Panc1 (cell line): Measurements from ENCODE around the gene CCN5. TPM values are rescaled to one million over a fixed set of nuclear protein-coding genes. Genes with fewer than 3 reads are reported as not detected.
"Not testable (repeated sequence)": the region's sequence is repeated elsewhere in the genome, so short reads cannot be mapped to it uniquely, and the experiment has no call there.

ENCODE experiments used
- ATAC-seq: fragments of 200-7000 bp; cut with Tn5 transposase; 2 replicates; pipeline ENCODE4 v1.9.1; 2020; ENCODE audit warnings: mild to moderate bottlenecking, moderate library complexity
- BruUV-seq: library from RNA; stranded (reverse); fragments of 400-500 nt; replicated peaks from 2 replicates; lab custom pipeline; 2021; lab: Mats Ljungman, UMichigan
- CTCF ChIA-PET: fragments of 300-600 bp; sonication (Branson Sonifier 250); formaldehyde crosslinking; loops from one replicate; lab custom pipeline; 2022; ENCODE audit warnings: antibody characterized with exemption; lab: Charles Lee
- POLR2A ChIA-PET: fragments of 300-600 bp; sonication (Branson Sonifier 250); formaldehyde crosslinking; loops from one replicate; lab custom pipeline; 2022; ENCODE audit warnings: antibody characterized with exemption; lab: Charles Lee
- DNase-seq: peaks from one replicate; pipeline ENCODE4 v3.0.0-alpha.2; 2010; ENCODE audit warnings: low read depth, low spot score
- H3K27ac ChIP-seq: 2 replicates; pipeline ENCODE4 v1.5.1; 2011; ENCODE audit warnings: mild to moderate bottlenecking, low read length, inconsistent platforms
- H3K27me3 ChIP-seq: fragments of 200-500 bp; sonication (Bioruptor generic); 2 replicates; pipeline ENCODE4 v1.6.0; 2014; ENCODE audit warnings: low read length, inconsistent platforms; ENCODE audit not compliant: control insufficient read depth, insufficient read depth
- H3K36me3 ChIP-seq: fragments of 200-500 bp; sonication (Bioruptor generic); 2 replicates; pipeline ENCODE4 v1.5.1; 2014; ENCODE audit warnings: inconsistent platforms, mild to moderate bottlenecking, low read length, moderate library complexity; ENCODE audit not compliant: control insufficient read depth, insufficient read depth
- H3K4me1 ChIP-seq: 2 replicates; pipeline ENCODE4 v1.5.1; 2011; ENCODE audit warnings: inconsistent platforms, mild to moderate bottlenecking, low read length, moderate library complexity; ENCODE audit not compliant: control insufficient read depth, insufficient read depth
- H3K4me3 ChIP-seq, 2 experiments: 2 replicates each; pipeline ENCODE4 v1.5.1; 2011 to 2012; ENCODE audit warnings: low read depth in 2 of 2, low read length in 2 of 2, mild to moderate bottlenecking in 2 of 2, inconsistent platforms in 1 of 2, moderate library complexity in 1 of 2
- H3K9me3 ChIP-seq: fragments of 200-500 bp; sonication (Bioruptor generic); 2 replicates; pipeline ENCODE4 v1.5.1; 2014; ENCODE audit warnings: low read depth, mild to moderate bottlenecking, inconsistent platforms, low read length, moderate library complexity; ENCODE audit not compliant: control insufficient read depth, insufficient read depth
- POLR2AphosphoS5 ChIP-seq: IDR thresholded peaks from 2 replicates; pipeline ENCODE4 v1.6.1; 2012; ENCODE audit warnings: mild to moderate bottlenecking, low read depth, low read length, moderate library complexity
- SIN3A ChIP-seq: IDR thresholded peaks from 2 replicates; pipeline ENCODE4 v1.6.1; 2012; ENCODE audit warnings: low read depth, mild to moderate bottlenecking, low read length, moderate library complexity, borderline replicate concordance; ENCODE audit not compliant: insufficient read depth
- TCF7L2 ChIP-seq: IDR thresholded peaks from 2 replicates; pipeline ENCODE4 v1.6.1; 2011; ENCODE audit warnings: mild to moderate bottlenecking, low read depth, low read length, inconsistent platforms
- in situ Hi-C: cut with HindIII; loops from 2 replicates; pipeline ENCODE4 v1.10.0; 2016; ENCODE audit warnings: low sequenced_read_pairs, low pct_unique_long_range_greater_than_20kb
- intact Hi-C: fragments of 100-400 bp; cut with micrococcal nuclease; formaldehyde crosslinking; loops from one replicate; pipeline ENCODE4 v1.10.0; 2022; ENCODE audit not compliant: unreplicated experiment
- total RNA-seq: library from RNA; stranded (reverse); gene quantifications from one replicate; pipeline ENCODE4 v1.2.1, GENCODE V29; 2021; ENCODE audit not compliant: unreplicated experiment
- TF ChIP-seq, protein P1 (sequence below), 2 experiments: IDR thresholded peaks; 2 replicates each; pipeline ENCODE4 v1.6.1; 2011 to 2012; ENCODE audit warnings: low read depth in 2 of 2, control low read depth in 1 of 2, low read length in 1 of 2, mild to moderate bottlenecking in 1 of 2, moderate library complexity in 1 of 2; ENCODE audit not compliant: insufficient read depth in 1 of 2
- TF ChIP-seq, protein P2 (sequence below): fragments of 450-650 bp; IDR thresholded peaks from 2 replicates; pipeline ENCODE4 v1.5.1; 2017; ENCODE audit warnings: mild to moderate bottlenecking

The CCN5 gene
- total RNA-seq, 1 experiment from 2014 or later = 15.2 TPM

GRCh38 chr20:44695674-44696300, 19.4 kb upstream of the CCN5 start:
- Histone ChIP-seq H3K9me3 (peaks cover 6% of the 10 kb centered on the region), H3K4me1 (peaks cover 47% of the 10 kb centered on the region), H3K36me3 (no peaks in the 10 kb centered on the region), H3K27me3 (no peaks in the 10 kb centered on the region), H3K4me3 (no peak overlapping the region), H3K27ac (peak overlapping the region; percentile 99)
- intact Hi-C loops (no loop called here), in situ Hi-C loops (no loop called here)
- no peak for DNase-seq
- BruUV-seq = no TSS peak
- TF ChIP-seq SIN3A (no peak), POLR2AphosphoS5 (no peak), TCF7L2 (no peak)
- TF ChIP-seq, protein P1, sequence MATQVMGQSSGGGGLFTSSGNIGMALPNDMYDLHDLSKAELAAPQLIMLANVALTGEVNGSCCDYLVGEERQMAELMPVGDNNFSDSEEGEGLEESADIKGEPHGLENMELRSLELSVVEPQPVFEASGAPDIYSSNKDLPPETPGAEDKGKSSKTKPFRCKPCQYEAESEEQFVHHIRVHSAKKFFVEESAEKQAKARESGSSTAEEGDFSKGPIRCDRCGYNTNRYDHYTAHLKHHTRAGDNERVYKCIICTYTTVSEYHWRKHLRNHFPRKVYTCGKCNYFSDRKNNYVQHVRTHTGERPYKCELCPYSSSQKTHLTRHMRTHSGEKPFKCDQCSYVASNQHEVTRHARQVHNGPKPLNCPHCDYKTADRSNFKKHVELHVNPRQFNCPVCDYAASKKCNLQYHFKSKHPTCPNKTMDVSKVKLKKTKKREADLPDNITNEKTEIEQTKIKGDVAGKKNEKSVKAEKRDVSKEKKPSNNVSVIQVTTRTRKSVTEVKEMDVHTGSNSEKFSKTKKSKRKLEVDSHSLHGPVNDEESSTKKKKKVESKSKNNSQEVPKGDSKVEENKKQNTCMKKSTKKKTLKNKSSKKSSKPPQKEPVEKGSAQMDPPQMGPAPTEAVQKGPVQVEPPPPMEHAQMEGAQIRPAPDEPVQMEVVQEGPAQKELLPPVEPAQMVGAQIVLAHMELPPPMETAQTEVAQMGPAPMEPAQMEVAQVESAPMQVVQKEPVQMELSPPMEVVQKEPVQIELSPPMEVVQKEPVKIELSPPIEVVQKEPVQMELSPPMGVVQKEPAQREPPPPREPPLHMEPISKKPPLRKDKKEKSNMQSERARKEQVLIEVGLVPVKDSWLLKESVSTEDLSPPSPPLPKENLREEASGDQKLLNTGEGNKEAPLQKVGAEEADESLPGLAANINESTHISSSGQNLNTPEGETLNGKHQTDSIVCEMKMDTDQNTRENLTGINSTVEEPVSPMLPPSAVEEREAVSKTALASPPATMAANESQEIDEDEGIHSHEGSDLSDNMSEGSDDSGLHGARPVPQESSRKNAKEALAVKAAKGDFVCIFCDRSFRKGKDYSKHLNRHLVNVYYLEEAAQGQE (IDR thresholded peaks at IDR 0.05; ENCODE audit: insufficient read depth in 1 of 2, low read depth in 2 of 2, low read length in 1 of 2) = no peak
- TF ChIP-seq, protein P2, sequence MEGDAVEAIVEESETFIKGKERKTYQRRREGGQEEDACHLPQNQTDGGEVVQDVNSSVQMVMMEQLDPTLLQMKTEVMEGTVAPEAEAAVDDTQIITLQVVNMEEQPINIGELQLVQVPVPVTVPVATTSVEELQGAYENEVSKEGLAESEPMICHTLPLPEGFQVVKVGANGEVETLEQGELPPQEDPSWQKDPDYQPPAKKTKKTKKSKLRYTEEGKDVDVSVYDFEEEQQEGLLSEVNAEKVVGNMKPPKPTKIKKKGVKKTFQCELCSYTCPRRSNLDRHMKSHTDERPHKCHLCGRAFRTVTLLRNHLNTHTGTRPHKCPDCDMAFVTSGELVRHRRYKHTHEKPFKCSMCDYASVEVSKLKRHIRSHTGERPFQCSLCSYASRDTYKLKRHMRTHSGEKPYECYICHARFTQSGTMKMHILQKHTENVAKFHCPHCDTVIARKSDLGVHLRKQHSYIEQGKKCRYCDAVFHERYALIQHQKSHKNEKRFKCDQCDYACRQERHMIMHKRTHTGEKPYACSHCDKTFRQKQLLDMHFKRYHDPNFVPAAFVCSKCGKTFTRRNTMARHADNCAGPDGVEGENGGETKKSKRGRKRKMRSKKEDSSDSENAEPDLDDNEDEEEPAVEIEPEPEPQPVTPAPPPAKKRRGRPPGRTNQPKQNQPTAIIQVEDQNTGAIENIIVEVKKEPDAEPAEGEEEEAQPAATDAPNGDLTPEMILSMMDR = no peak
- no peak for ATAC-seq
- ChIA-PET POLR2A (no interaction called here), CTCF (no interaction called here)

DNA sequence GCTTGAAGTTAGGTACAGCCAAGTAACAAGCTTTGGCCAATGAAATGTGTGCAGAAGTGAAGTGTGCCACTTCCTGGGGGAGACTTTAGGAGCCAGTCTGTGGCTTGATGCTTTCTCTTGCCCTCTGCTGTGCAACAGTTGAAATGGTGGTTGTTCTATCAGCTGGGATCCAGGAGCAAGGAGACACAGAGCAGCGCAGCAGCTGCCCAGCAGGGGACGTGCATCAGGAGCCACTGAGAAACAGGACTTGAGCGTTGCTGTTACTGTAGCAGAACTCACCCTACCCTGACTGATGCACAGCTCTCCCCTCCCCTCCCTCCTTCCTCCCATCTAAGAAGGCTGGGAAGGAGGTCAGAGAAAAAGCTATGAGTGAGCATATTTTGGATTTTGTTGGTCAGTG, 18.9 kb upstream of the CCN5 start:
- H3K9me3 ChIP-seq = peaks cover 6% of the 10 kb centered on the region
- DNase-seq (no peak), ATAC-seq (no peak)
- POLR2A ChIA-PET = no interaction called here
- H3K4me3 ChIP-seq = no peak overlapping the region
- H3K4me1 ChIP-seq = peaks cover 53% of the 10 kb centered on the region
- no peaks in the 10 kb centered on the region for H3K27me3 ChIP-seq
- in situ Hi-C loops = no loop called here
- no peak for TF ChIP-seq TCF7L2
- TF ChIP-seq, protein P1 (IDR thresholded peaks at IDR 0.05; ENCODE audit: insufficient read depth in 1 of 2, low read depth in 2 of 2, low read length in 1 of 2) = no peak
- no peak for TF ChIP-seq POLR2AphosphoS5
- no peak for TF ChIP-seq SIN3A
- TF ChIP-seq, protein P2 = no peak; the same call in 1 of the 2 replicates
- CTCF ChIA-PET = no interaction called here
- H3K36me3 ChIP-seq = no peaks in the 10 kb centered on the region
- no TSS peak for BruUV-seq
- intact Hi-C loops = no loop called here
- peak overlapping the region; percentile 99 for H3K27ac ChIP-seq

DNA sequence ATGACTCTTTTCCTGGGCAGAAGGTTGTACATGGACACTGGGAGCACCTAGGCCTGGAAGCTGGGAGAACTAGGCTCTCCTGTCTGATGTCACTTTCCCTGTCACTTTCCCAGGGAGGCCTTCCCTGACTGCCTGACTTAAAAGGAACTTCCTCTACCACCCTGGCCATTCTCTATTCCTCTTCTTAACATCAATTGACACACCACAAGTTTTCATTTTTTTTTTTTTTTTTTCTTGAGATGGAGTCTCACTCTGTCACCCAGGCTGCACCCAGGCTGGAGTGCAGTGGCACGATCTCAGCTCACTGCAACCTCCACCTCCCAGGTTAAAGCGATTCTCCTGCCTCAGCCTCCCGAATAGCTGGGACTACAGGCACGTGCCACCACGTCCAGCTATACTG, 18.1 kb upstream of the CCN5 start:
- H3K27me3 ChIP-seq, CTCF ChIA-PET, H3K9me3 ChIP-seq, BruUV-seq, H3K4me3 ChIP-seq, ATAC-seq, intact Hi-C loops, DNase-seq, H3K36me3 ChIP-seq, in situ Hi-C loops: not testable (repeated sequence)
- Histone ChIP-seq H3K4me1 (peaks cover 59% of the 10 kb centered on the region), H3K27ac (peak overlapping the region; percentile 99)
- POLR2A ChIA-PET = interaction anchor here (0.7 kb wide), 1 partner anchor 63 kb away, joined by 10 read pairs; no protein-coding TSS in a partner anchor
